ENCODE data around the gene CCDC190. TPM values are rescaled to one million over a fixed set of nuclear protein-coding genes. Genes with fewer than 3 reads are reported as not detected.

Gene CCDC190
- total and polyA plus RNA-seq, 2 of the 8 experiments (the other 6 are each of a cell fraction or from before 2014, with no cell fraction given): not detected

- TF ChIP-seq ATF2 (IDR thresholded peaks at IDR 0.05; ENCODE audit: low read length): no peak
- no peak for TF ChIP-seq GTF2F1 (IDR thresholded peaks at IDR 0.05; ENCODE audit: borderline replicate concordance, low read depth, low read length)
These were observed 1.8 kb downstream of the CCDC190 start (continued) for GRCh38 chr1:162859191-162859590.
